CD14-positive monocyte (primary cell): ENCODE results near the gene STON1. TPM values are rescaled to one million over a fixed set of nuclear protein-coding genes. Genes with fewer than 3 reads are reported as not detected.

Source experiments
- DNase-seq, 3 donors: peaks; one replicate each; pipeline ENCODE4 v3.0.0-alpha.2; 2011 to 2022
- H2AFZ ChIP-seq: 2 replicates; pipeline ENCODE4 v1.6.0; 2012; ENCODE audit warnings: mild to moderate bottlenecking, low read depth, low read length, inconsistent platforms; ENCODE audit not compliant: insufficient read depth, poor library complexity, severe bottlenecking
- H3K27ac ChIP-seq, 2 donors: 1 replicate in 1 of 2; 2 replicates in 1 of 2; pipeline ENCODE4 v1.5.1; 2012 to 2013; ENCODE audit warnings: low read length in 2 of 2, control low read depth in 1 of 2, inconsistent platforms in 1 of 2, low read depth in 1 of 2, mild to moderate bottlenecking in 1 of 2
- H3K27me3 ChIP-seq, 2 donors: one replicate each; pipeline versions ENCODE4 v1.6.0 to v1.6.1; 2011 to 2013; ENCODE audit warnings: low read length in 2 of 2; ENCODE audit not compliant: control insufficient read depth in 2 of 2, insufficient read depth in 2 of 2
- H3K36me3 ChIP-seq, 2 donors: replicated peaks in 1 of 2; 1 replicate in 1 of 2; 2 replicates in 1 of 2; pipeline versions ENCODE4 v1.5.1 to v1.6.1; 2012 to 2013; ENCODE audit warnings: low read length in 2 of 2, control low read depth in 1 of 2, inconsistent platforms in 1 of 2, mild to moderate bottlenecking in 1 of 2; ENCODE audit not compliant: insufficient read depth in 2 of 2, control insufficient read depth in 1 of 2
- H3K4me1 ChIP-seq, 2 donors: 1 replicate in 1 of 2; 2 replicates in 1 of 2; pipeline versions ENCODE4 v1.5.1 to v1.6.1; 2012 to 2013; ENCODE audit warnings: low read length in 2 of 2, control low read depth in 1 of 2, inconsistent platforms in 1 of 2, mild to moderate bottlenecking in 1 of 2, moderate library complexity in 1 of 2; ENCODE audit not compliant: insufficient read depth in 2 of 2, control insufficient read depth in 1 of 2
- H3K4me2 ChIP-seq: replicated peaks from 2 replicates; pipeline ENCODE3; 2012; ENCODE audit warnings: low read length, moderate library complexity, mild to moderate bottlenecking; ENCODE audit not compliant: poor library complexity, severe bottlenecking; ENCODE audit errors: extremely low read depth
- H3K4me3 ChIP-seq, 3 experiments: fragments of 200-600 bp in 1 of 3; sonication (generic) in 1 of 3; replicated peaks in 1 of 3; 1 replicate in 2 of 3; 2 replicates in 1 of 3; pipeline ENCODE4 v1.5.1; 2011 to 2013; ENCODE audit warnings: low read length in 3 of 3, mild to moderate bottlenecking in 3 of 3, control low read depth in 2 of 3, low read depth in 2 of 3, inconsistent platforms in 1 of 3, moderate library complexity in 1 of 3
- H3K79me2 ChIP-seq: 2 replicates; pipeline ENCODE4 v1.6.0; 2012; ENCODE audit warnings: mild to moderate bottlenecking, control low read depth, inconsistent platforms, low read length, moderate library complexity; ENCODE audit not compliant: insufficient read depth
- H3K9ac ChIP-seq: 2 replicates; pipeline ENCODE4 v1.6.0; 2017; ENCODE audit warnings: low read length, mild to moderate bottlenecking; ENCODE audit not compliant: insufficient read depth, poor library complexity, severe bottlenecking
- H3K9me3 ChIP-seq, 2 donors: replicated peaks in 1 of 2; 1 replicate in 1 of 2; 2 replicates in 1 of 2; pipeline versions ENCODE4 v1.5.1 to v1.6.1; 2012 to 2013; ENCODE audit warnings: low read length in 2 of 2, control low read depth in 1 of 2; ENCODE audit not compliant: control insufficient read depth in 1 of 2, insufficient read depth in 1 of 2
- H4K20me1 ChIP-seq: 2 replicates; pipeline ENCODE4 v1.6.0; 2012; ENCODE audit warnings: mild to moderate bottlenecking, low read length, control low read depth, moderate library complexity; ENCODE audit not compliant: insufficient read depth
- H3K27ac Mint-ChIP-seq, 7 donors: one replicate each; pipeline ENCODE4 v1.8.0; 2020; ENCODE audit warnings: mild to moderate bottlenecking in 7 of 7, mixed read lengths in 7 of 7, moderate library complexity in 6 of 7, inconsistent platforms in 2 of 7
- H3K27me3 Mint-ChIP-seq, 3 donors: one replicate each; pipeline ENCODE4 v1.8.0; 2021 to 2022; ENCODE audit warnings: low read depth in 3 of 3, mild to moderate bottlenecking in 3 of 3, mixed read lengths in 3 of 3, moderate library complexity in 3 of 3, inconsistent platforms in 1 of 3
- H3K36me3 Mint-ChIP-seq, 2 donors: one replicate each; pipeline ENCODE4 v1.8.0; 2020; ENCODE audit warnings: mixed read lengths in 2 of 2, inconsistent platforms in 1 of 2, mild to moderate bottlenecking in 1 of 2
- H3K4me1 Mint-ChIP-seq: one replicate; pipeline ENCODE4 v1.8.0; 2020; ENCODE audit warnings: mild to moderate bottlenecking, mixed read lengths
- H3K4me3 Mint-ChIP-seq, 2 donors: one replicate each; pipeline ENCODE4 v1.8.0; 2020; ENCODE audit warnings: mild to moderate bottlenecking in 2 of 2, mixed read lengths in 2 of 2, moderate library complexity in 1 of 2
- H3K9me3 Mint-ChIP-seq, 7 donors: one replicate each; pipeline ENCODE4 v1.8.0; 2020 to 2022; ENCODE audit warnings: mixed read lengths in 7 of 7, mild to moderate bottlenecking in 6 of 7, moderate library complexity in 6 of 7, inconsistent platforms in 2 of 7
- CTCF ChIP-seq: fragments of 200-600 bp; IDR thresholded peaks from one replicate; pipeline ENCODE4 v1.8.0; 2022; ENCODE audit warnings: antibody characterized with exemption, mild to moderate bottlenecking
- WGBS: methylation state at CpG from one replicate; pipeline ENCODE4 v1.1.5; 2013; ENCODE audit warnings: missing lambda C conversion rate; ENCODE audit not compliant: insufficient coverage; 5-methylcytosine and 5-hydroxymethylcytosine counted together
- intact Hi-C, 2 donors: fragments of 100-400 bp; cut with micrococcal nuclease; formaldehyde crosslinking; loops; one replicate each; pipeline versions ENCODE4 v1.15.0 to v1.15.1; 2023
- polyA plus RNA-seq, 3 donors: library from polyadenylated mRNA; depleted of rRNA in 1 of 3; unstranded in 2 of 3; stranded (reverse) in 1 of 3; fragments of 300-500 nt in 2 of 3; fragments of >200 nt in 1 of 3; fragmentation: Illumina TruSeq in 2 of 3; gene quantifications; 1 replicate in 2 of 3; 2 replicates in 1 of 3; pipeline ENCODE4 v1.2.3, GENCODE V29; 2012 to 2021

STON1 gene
- polyA plus RNA-seq, 3 donors: 0.12 to 0.33 TPM; not detected in 1

GRCh38 chr2:48541666-48542389 lies 11.9 kb downstream of the STON1 start:
- no peaks in the 10 kb centered on the region for H3K27me3 ChIP-seq
- Mint-ChIP-seq H3K4me1 (no peaks in the 10 kb centered on the region), H3K4me3 (no peak overlapping the region), H3K27me3 (peaks cover 0 to 4% (median 0%) of the 10 kb centered on the region in 3 donors), H3K36me3 (no peaks in the 10 kb centered on the region), H3K9me3 (peaks cover 0 to 2% (median 0%) of the 10 kb centered on the region in 7 donors), H3K27ac (peak overlapping the region in 1 of 7 donors; percentile 57)
- no peak overlapping the region for H3K9ac ChIP-seq
- TF ChIP-seq CTCF: no peak
- no peak overlapping the region for H3K27ac ChIP-seq
- H3K4me2 ChIP-seq: no peak overlapping the region
- no peak overlapping the region for H2AFZ ChIP-seq
- no peaks in the 10 kb centered on the region for H3K4me1 ChIP-seq
- H3K36me3 ChIP-seq: no peaks in the 10 kb centered on the region
- 98% methylated on average over 6 of the region's 7 CpGs for WGBS
- intact Hi-C loops: no loop called here
- H3K79me2 ChIP-seq: no peaks in the 10 kb centered on the region
- no peaks in the 10 kb centered on the region for H3K9me3 ChIP-seq
- H3K4me3 ChIP-seq: no peak overlapping the region
- no peaks in the 10 kb centered on the region for H4K20me1 ChIP-seq
- DNase-seq: no peak

GRCh38 chr2:48543895-48544294 lies 13.9 kb downstream of the STON1 start:
- H3K27ac Mint-ChIP-seq: peak overlapping the region in 1 of 7 donors; percentile 70
- no peaks in the 10 kb centered on the region for H3K9me3 ChIP-seq
- no peak overlapping the region for H3K4me2 ChIP-seq
- H3K79me2 ChIP-seq: no peaks in the 10 kb centered on the region
- no peaks in the 10 kb centered on the region for H4K20me1 ChIP-seq
- H3K4me1 Mint-ChIP-seq: no peaks in the 10 kb centered on the region
- peaks cover 0 to 2% (median 0%) of the 10 kb centered on the region in 7 donors for H3K9me3 Mint-ChIP-seq
- H3K36me3 ChIP-seq: no peaks in the 10 kb centered on the region
- TF ChIP-seq CTCF: no peak
- H3K27me3 ChIP-seq: no peaks in the 10 kb centered on the region
- H3K27ac ChIP-seq: no peak overlapping the region
- WGBS: 92% methylated on average over 1 of the region's 1 CpG
- no peak overlapping the region for H3K4me3 Mint-ChIP-seq
- no peaks in the 10 kb centered on the region for H3K36me3 Mint-ChIP-seq
- H2AFZ ChIP-seq: no peak overlapping the region
- no peak overlapping the region for H3K9ac ChIP-seq
- peaks cover 0 to 4% (median 3%) of the 10 kb centered on the region in 3 donors for H3K27me3 Mint-ChIP-seq
- no peak for DNase-seq
- H3K4me3 ChIP-seq: no peak overlapping the region
- H3K4me1 ChIP-seq: no peaks in the 10 kb centered on the region
- intact Hi-C loops: no loop called here
